HepG2 (cell line): ENCODE data around the gene LYRM9. TPM values are rescaled to one million over a fixed set of nuclear protein-coding genes. Genes with fewer than 3 reads are reported as not detected.

Experiments
- ATAC-seq: fragments of 200-7000 bp; cut with Tn5 transposase; 3 replicates; pipeline ENCODE4 v1.9.1; 2020; ENCODE audit warnings: mild to moderate bottlenecking, moderate library complexity
- BruUV-seq: library from RNA; stranded (reverse); fragments of 400-500 nt; replicated peaks from 2 replicates; lab custom pipeline; 2021; lab: Mats Ljungman, UMichigan
- CTCF ChIA-PET: fragments of 300-600 bp; formaldehyde crosslinking; extraction: SDS; loops from one replicate; lab custom pipeline; 2021; ENCODE audit warnings: low total read pairs, inconsistent platforms, low intra/inter-chr PET ratio; lab: Yijun Ruan, JAX
- POLR2A ChIA-PET: fragments of 350-600 bp; sonication (Branson Sonifier 250); formaldehyde crosslinking; loops from one replicate; lab custom pipeline; 2020; ENCODE audit warnings: antibody characterized with exemption, inconsistent platforms; lab: Yijun Ruan, JAX
- DNase-seq: peaks from one replicate; pipeline ENCODE4 v3.0.0-alpha.2; 2015; ENCODE audit warnings: low spot score
- FAIRE-seq: peaks from 3 replicates; lab custom pipeline; 2011; peaks lifted over from hg19 to GRCh38; lab: Jason Lieb, UNC
- H2AFZ ChIP-seq: one replicate; pipeline ENCODE4 v1.6.1; 2011; ENCODE audit warnings: low read length, inconsistent platforms
- H3K27ac ChIP-seq: fragments of 300-600 bp; 3 replicates; pipeline ENCODE4 v1.8.0; 2011; ENCODE audit warnings: mixed run types, mild to moderate bottlenecking, mixed read lengths, low read length, inconsistent platforms; ENCODE audit not compliant: insufficient read depth; ENCODE audit errors: extremely low read length
- H3K27me3 ChIP-seq, 2 experiments: fragments of 200-600 bp in 1 of 2; 2 replicates in 1 of 2; 3 replicates in 1 of 2; pipeline versions ENCODE4 v1.6.0 to v1.8.0; 2011; ENCODE audit warnings: low read length in 2 of 2, mild to moderate bottlenecking in 2 of 2, moderate library complexity in 2 of 2, inconsistent platforms in 1 of 2; ENCODE audit not compliant: insufficient read depth in 2 of 2, control insufficient read depth in 1 of 2
- H3K36me3 ChIP-seq, 2 experiments: fragments of 200-600 bp in 1 of 2; replicated peaks in 1 of 2; 2 replicates in 1 of 2; 3 replicates in 1 of 2; pipeline versions ENCODE4 v1.5.1 to v1.8.0; 2011; ENCODE audit warnings: low read length in 2 of 2, inconsistent platforms in 1 of 2; ENCODE audit not compliant: insufficient read depth in 2 of 2, control insufficient read depth in 1 of 2
- H3K4me1 ChIP-seq: 2 replicates; pipeline ENCODE4 v1.5.1; 2012; ENCODE audit warnings: low read length, inconsistent platforms; ENCODE audit not compliant: insufficient read depth
- H3K4me2 ChIP-seq: 2 replicates; pipeline ENCODE4 v1.6.0; 2011; ENCODE audit warnings: low read depth, low read length, inconsistent platforms
- H3K4me3 ChIP-seq, 3 experiments: fragments of 200-600 bp in 1 of 3; sonication (generic), shearing (Covaris generic) in 1 of 3; replicated peaks in 1 of 3; 2 replicates each; pipeline ENCODE4 v1.5.1; 2011 to 2016; ENCODE audit warnings: low read length in 3 of 3, inconsistent platforms in 2 of 3, low read depth in 2 of 3, mild to moderate bottlenecking in 2 of 3, control low read depth in 1 of 3, mixed read lengths in 1 of 3; ENCODE audit not compliant: insufficient read depth in 1 of 3
- H3K79me2 ChIP-seq: one replicate; pipeline ENCODE4 v1.6.1; 2011; ENCODE audit warnings: low read length, inconsistent platforms; ENCODE audit not compliant: insufficient read depth
- H3K9ac ChIP-seq: 2 replicates; pipeline ENCODE4 v1.6.0; 2011; ENCODE audit warnings: mild to moderate bottlenecking, low read depth, low read length, inconsistent platforms; ENCODE audit not compliant: insufficient read depth
- H3K9me3 ChIP-seq: 2 replicates; pipeline ENCODE4 v1.5.1; 2012; ENCODE audit warnings: mild to moderate bottlenecking, low read length
- H4K20me1 ChIP-seq: 2 replicates; pipeline ENCODE4 v1.6.0; 2011; ENCODE audit warnings: inconsistent platforms, mild to moderate bottlenecking, low read length, moderate library complexity; ENCODE audit not compliant: insufficient read depth
- ETS1 ChIP-seq: sonication (generic); formaldehyde crosslinking; IDR thresholded peaks from 2 replicates; pipeline ENCODE4 v1.4.0; 2020; ENCODE audit warnings: missing genetic modification reagents
- NFKBIZ ChIP-seq: IDR thresholded peaks from 2 replicates; pipeline ENCODE4 v1.6.1; 2018; ENCODE audit warnings: missing genetic modification reagents, missing compliant biosample characterization
- ZNF205 ChIP-seq: IDR thresholded peaks from 2 replicates; pipeline ENCODE4 v1.6.1; 2018; ENCODE audit warnings: missing biosample characterization, missing genetic modification reagents
- ZNF496 ChIP-seq: sonication (generic); formaldehyde crosslinking; IDR thresholded peaks from 2 replicates; pipeline ENCODE4 v1.8.1; 2023; ENCODE audit warnings: mild to moderate bottlenecking, moderate library complexity, missing genetic modification reagents; ENCODE audit not compliant: insufficient replicate concordance
- ZNF691 ChIP-seq: sonication (generic); formaldehyde crosslinking; IDR thresholded peaks from 2 replicates; pipeline ENCODE4 v1.4.0; 2020; ENCODE audit warnings: missing genetic modification reagents, low read depth, mild to moderate bottlenecking, borderline replicate concordance
- ZNF775 ChIP-seq: sonication (generic); formaldehyde crosslinking; IDR thresholded peaks from 2 replicates; pipeline ENCODE4 v1.4.0; 2020; ENCODE audit warnings: missing genetic modification reagents, mild to moderate bottlenecking, moderate library complexity, borderline replicate concordance
- ZZZ3 ChIP-seq: sonication (generic); formaldehyde crosslinking; IDR thresholded peaks from 2 replicates; pipeline ENCODE4 v1.4.0; 2020; ENCODE audit warnings: missing genetic modification reagents, mild to moderate bottlenecking, borderline replicate concordance
- WGBS: methylation state at CpG from one replicate; pipeline ENCODE4 v1.1.6; 2017; ENCODE audit warnings: low lambda C conversion rate; 5-methylcytosine and 5-hydroxymethylcytosine counted together
- in situ Hi-C: cut with HindIII; loops from 2 replicates; pipeline ENCODE4 v1.10.0; 2017; ENCODE audit warnings: low pct_unique_long_range_greater_than_20kb; ENCODE audit not compliant: extremely low pct_ligation_motif_present
- intact Hi-C: fragments of 100-400 bp; cut with micrococcal nuclease; formaldehyde crosslinking; loops from one replicate; pipeline ENCODE4 v1.10.0; 2022; ENCODE audit not compliant: unreplicated experiment
- polyA plus RNA-seq, 8 experiments: library from polyadenylated mRNA; depleted of rRNA in 3 of 8; stranded (reverse) in 7 of 8; unstranded in 1 of 8; fragments of >200 nt; fragmentation: Illumina TruSeq in 4 of 8; extraction: Trizol in 4 of 8; gene quantifications; 2 replicates each; pipeline versions ENCODE4 v1.2.1 to v1.2.3, GENCODE V29; 2011 to 2016; ENCODE audit warnings: low read depth in 4 of 8, missing spikeins in 1 of 8, mixed read lengths in 1 of 8; ENCODE audit not compliant: insufficient read depth in 1 of 8
- total RNA-seq, 5 experiments: library from RNA; depleted of rRNA; stranded (reverse); fragments of >200 nt; fragmentation: Illumina TruSeq; extraction: Trizol; gene quantifications; 2 replicates each; pipeline ENCODE4 v1.2.3, GENCODE V29; 2016; ENCODE audit warnings: low read depth in 1 of 5

Gene LYRM9
- total and polyA plus RNA-seq, 2 of the 13 experiments (the other 11 are each of a cell fraction or from before 2014, with no cell fraction given) = 0.24 to 0.66 TPM

- TF ChIP-seq ZNF205 (CRISPR knock-in tag) (no peak), ZZZ3 (no peak), ZNF496 (CRISPR knock-in tag) (no peak), ETS1 (no peak)
Measured at GRCh38 chr17:27888945-27889344, 4.2 kb downstream of the LYRM9 start (continued).

- TF ChIP-seq ZNF691 (CRISPR knock-in tag) (no peak), ZNF775 (no peak), NFKBIZ (CRISPR knock-in tag) (no peak)
- DNase-seq = no peak
- WGBS = 58% methylated on average over 2 of the region's 2 CpGs
- BruUV-seq = no TSS peak
- Histone ChIP-seq H3K27me3 (no peaks in the 10 kb centered on the region), H4K20me1 (no peaks in the 10 kb centered on the region), H3K79me2 (no peaks in the 10 kb centered on the region), H3K4me1 (peaks cover 19% of the 10 kb centered on the region), H3K36me3 (no peaks in the 10 kb centered on the region), H3K4me3 (no peak overlapping the region), H3K4me2 (no peak overlapping the region), H3K27ac (no peak overlapping the region), H3K9ac (no peak overlapping the region), H2AFZ (no peak overlapping the region), H3K9me3 (no peaks in the 10 kb centered on the region)
- ChIA-PET POLR2A (no interaction called here), CTCF (no interaction called here)
- intact Hi-C loops = no loop called here
- FAIRE-seq = no peak
- ATAC-seq = no peak
- in situ Hi-C loops = loop anchor here (10.0 to 25.0 kb wide), 2 partner anchors 233 to 401 kb away; no protein-coding TSS in a partner anchor
Measured at GRCh38 chr17:27888067-27888466, 5.1 kb downstream of the LYRM9 start.
